ENCODE results near the gene MICA.
"Not testable (repeated sequence)": the region's sequence is repeated elsewhere in the genome, so short reads cannot be mapped to it uniquely, and the experiment has no call there.

MICA gene

GRCh38 chr6:31394381-31394780 is 9.0 kb upstream of the MICA start:
- H3K4me3 ChIP-seq (ENCODE audit: low read depth, low read length) = no peak overlapping the region
- no peak for DNase-seq (ENCODE audit: low read depth)
- TF ChIP-seq CTCF (IDR thresholded peaks at IDR 0.05; ENCODE audit: control insufficient read depth, extremely low read depth, insufficient read depth) = no peak

DNA sequence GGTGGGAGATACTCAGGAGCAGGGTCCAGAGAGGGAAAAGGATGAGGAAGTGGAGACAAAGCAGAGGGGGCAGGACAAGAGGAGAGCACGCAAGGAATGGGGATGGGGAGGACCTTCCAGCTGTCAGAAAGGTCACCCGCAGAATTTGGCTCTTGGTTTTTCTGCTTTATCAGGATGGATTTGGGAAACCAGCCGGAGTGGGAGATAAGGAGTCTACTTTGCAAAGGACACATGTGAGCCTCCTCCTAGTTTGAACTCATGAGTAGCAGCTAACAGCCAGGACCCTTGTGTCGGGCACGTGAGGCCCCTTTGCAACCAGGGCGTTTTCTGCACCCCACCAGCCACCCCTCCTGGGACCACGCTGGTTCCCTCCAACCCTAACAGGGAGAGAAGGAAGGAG is 7.6 kb upstream of the MICA start:
- DNase-seq (ENCODE audit: low read depth) = no peak
- TF ChIP-seq CTCF (IDR thresholded peaks at IDR 0.05; ENCODE audit: control insufficient read depth, extremely low read depth, insufficient read depth) = no peak

DNA sequence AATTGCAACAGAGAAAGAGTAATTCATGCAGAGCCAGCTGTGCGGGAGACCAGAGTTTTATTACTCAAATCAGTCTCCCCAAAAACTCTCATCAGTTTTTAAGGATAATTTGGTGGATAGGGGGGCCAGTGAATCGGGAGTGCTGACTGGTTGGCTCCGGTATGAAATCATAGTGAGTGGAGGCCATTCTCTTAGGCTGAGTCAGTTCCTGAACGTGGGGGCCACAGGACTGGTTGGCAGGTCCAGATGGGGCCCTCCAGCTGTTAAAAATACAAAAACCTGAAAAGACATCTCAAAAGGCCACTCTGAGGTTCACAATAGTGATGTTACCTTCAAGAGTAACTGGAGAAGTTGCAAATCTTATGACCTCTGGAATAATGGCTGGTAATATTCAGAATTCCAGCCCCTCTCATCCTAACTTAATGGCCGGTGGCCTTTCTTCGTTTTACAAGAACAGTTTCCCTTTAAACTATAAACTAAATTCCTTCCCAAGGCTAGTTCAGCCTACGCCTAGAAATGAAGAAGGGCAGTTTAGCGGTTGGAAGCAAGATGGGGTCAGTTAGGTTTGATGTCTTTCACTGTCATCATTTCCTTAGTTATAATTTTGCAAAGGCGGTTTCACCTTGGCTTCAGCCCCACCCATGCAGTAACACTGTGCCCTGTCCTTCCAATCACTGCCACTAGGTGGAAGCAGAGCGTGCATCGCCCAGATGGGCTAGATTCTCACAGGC is 6.8 kb upstream of the MICA start:
- peak; percentile 87 for TF ChIP-seq CTCF (IDR thresholded peaks at IDR 0.05; ENCODE audit: control insufficient read depth, extremely low read depth, insufficient read depth)
- DNase-seq (ENCODE audit: low read depth) = peak; percentile 32
- H3K4me3 ChIP-seq (ENCODE audit: low read depth, low read length) = no peak overlapping the region

More for the DNA sequence above, 7.6 kb upstream of the MICA start:
- no peak overlapping the region for H3K4me3 ChIP-seq (ENCODE audit: low read depth, low read length)

DNA sequence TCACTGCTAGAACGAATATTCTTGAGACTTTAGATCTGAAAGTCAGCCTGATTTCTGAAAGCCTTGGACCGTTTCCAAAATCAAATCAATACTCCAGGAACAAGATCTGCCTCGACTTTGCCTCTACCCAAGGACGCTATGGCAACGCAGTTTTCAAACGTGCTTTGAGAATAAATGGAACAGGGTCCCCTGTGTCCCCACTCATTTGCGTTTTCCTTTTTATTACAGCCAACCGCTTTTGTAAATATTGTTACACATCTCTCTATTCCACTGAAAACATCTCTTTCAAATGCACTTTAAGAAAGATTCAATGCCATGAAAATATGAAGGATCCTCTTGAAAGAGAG is 6.3 kb upstream of the MICA start:
- DNase-seq (ENCODE audit: low read depth) = not testable (repeated sequence)

GRCh38 chr6:31397901-31398525 is 5.4 kb upstream of the MICA start:
- TF ChIP-seq CTCF (IDR thresholded peaks at IDR 0.05; ENCODE audit: control insufficient read depth, extremely low read depth, insufficient read depth) = no peak
- H3K4me3 ChIP-seq (ENCODE audit: low read depth, low read length) = no peak overlapping the region
- no peak for DNase-seq (ENCODE audit: low read depth)

More for the DNA sequence above, 6.3 kb upstream of the MICA start:
- H3K4me3 ChIP-seq (ENCODE audit: low read depth, low read length) = not testable (repeated sequence)

DNA sequence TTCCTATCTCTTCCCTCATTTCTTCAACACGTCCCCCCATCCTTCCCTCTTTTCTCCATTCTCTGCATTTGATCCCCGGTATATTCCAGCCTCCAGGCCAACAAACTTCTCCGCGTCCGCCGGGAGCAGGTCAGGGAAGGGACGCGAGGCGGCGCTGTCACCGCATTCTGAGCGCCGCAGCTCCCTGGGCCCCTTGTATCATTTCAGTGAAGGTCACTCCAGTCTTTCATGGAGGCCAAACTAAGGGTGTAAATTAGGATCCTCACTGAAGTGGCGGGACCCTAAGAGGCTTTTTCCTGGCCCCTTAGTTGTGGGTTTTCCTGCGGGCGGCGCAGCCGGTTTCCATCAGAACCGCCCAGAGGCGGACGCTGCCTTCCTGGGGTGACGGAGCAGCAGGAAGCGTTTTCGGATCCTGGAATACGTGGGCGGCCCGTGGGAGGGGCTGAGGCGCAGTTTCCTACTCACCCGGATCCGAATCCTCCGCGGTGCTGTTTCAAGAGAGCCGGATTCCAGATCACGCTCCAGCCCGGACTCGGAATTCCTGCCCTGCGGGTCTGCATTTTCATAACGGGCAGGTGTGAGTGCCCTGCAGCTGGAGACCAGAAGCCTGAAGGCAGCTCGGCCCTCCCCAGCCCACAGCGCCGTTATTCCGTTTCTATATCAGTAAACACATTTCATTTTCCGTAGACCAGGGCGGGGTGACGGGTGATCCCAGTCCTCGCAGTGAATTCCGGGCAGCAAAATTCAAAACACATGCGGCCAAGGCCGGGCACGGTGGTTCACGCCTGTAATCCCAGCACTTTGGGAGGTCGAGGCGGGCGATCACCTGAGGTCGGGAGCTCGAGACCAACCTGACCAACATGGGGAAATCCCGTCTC is 3.6 kb upstream of the MICA start:
- DNase-seq (ENCODE audit: low read depth) = peak; percentile 74
- peak overlapping the region; percentile 71 for H3K4me3 ChIP-seq (ENCODE audit: low read depth, low read length)
- TF ChIP-seq CTCF (IDR thresholded peaks at IDR 0.05; ENCODE audit: control insufficient read depth, extremely low read depth, insufficient read depth) = peak; percentile 91
